OCI-LY1 (cell line): ENCODE measurements around the gene DYNLRB1.

Source experiments
- EZH2 ChIP-seq: fragments of 200-600 bp; sonication (generic), shearing (Covaris generic); IDR thresholded peaks from 2 replicates; pipeline ENCODE4 v1.8.0; 2017; ENCODE audit warnings: borderline replicate concordance, mixed run types, mild to moderate bottlenecking, antibody characterized with exemption, low read length, moderate library complexity, mixed read lengths
- TF ChIP-seq, protein P1 (sequence below): fragments of 200-600 bp; sonication (generic), shearing (Covaris generic); IDR thresholded peaks from 2 replicates; pipeline ENCODE4 v1.5.1; 2017; ENCODE audit warnings: mild to moderate bottlenecking, antibody characterized with exemption, low read length, moderate library complexity, mixed read lengths

DNA sequence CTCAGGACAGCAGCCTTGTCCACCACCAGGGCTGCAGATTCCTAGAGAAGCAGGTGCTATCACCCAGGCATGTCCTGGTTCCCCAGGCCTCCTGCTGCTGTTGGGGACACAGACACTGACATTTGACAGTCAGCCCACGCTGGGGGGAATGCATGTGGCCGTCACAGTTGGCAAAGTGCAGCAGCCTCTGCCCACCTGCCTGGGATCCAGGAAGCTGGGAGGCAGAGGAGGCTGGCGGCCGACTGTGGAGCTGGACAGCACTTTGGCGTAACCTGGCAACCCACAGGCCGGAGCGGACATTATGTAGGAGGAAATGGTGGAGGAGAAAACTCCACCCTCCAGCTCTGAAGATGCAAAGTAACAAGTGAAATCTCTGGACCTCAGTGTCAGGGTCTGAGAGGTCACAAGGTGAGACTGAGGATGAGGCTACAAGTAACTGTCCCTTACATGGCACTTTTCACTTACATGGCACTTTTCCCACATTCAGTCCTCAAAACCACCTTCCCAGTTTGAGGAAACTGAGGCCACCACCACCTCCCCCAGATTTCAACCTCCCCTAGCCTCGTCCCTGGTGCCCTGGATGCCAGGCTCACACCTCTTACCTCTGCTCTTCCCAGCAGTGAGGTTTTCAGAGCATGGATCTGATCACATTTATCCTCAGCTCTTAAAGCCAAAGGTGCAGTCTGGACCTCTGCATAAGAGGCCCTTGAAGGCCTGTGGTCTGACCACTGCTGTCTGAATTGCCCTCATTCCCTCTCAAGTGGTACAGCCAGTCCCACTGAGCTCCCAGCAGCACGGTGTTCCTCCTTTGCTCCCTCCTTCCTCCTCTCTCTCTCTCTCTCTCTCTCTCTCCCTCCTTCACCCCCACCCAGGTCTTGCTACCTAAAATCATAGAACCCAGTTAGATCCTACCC, 51.0 kb downstream of the DYNLRB1 start:
- TF ChIP-seq, protein P1, sequence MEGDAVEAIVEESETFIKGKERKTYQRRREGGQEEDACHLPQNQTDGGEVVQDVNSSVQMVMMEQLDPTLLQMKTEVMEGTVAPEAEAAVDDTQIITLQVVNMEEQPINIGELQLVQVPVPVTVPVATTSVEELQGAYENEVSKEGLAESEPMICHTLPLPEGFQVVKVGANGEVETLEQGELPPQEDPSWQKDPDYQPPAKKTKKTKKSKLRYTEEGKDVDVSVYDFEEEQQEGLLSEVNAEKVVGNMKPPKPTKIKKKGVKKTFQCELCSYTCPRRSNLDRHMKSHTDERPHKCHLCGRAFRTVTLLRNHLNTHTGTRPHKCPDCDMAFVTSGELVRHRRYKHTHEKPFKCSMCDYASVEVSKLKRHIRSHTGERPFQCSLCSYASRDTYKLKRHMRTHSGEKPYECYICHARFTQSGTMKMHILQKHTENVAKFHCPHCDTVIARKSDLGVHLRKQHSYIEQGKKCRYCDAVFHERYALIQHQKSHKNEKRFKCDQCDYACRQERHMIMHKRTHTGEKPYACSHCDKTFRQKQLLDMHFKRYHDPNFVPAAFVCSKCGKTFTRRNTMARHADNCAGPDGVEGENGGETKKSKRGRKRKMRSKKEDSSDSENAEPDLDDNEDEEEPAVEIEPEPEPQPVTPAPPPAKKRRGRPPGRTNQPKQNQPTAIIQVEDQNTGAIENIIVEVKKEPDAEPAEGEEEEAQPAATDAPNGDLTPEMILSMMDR: no peak
- TF ChIP-seq EZH2: no peak
